Neural progenitor cell (in vitro differentiated cells): ENCODE data around the gene MAGEA11.

Source experiments
- CTCF ChIP-seq: fragments of 200-600 bp; sonication (generic); IDR thresholded peaks from 2 replicates; pipeline ENCODE4 v1.5.1; 2017; ENCODE audit warnings: antibody characterized with exemption, mild to moderate bottlenecking
- EZH2phosphoT487 ChIP-seq: fragments of 200-600 bp; sonication (generic); IDR thresholded peaks from 2 replicates; pipeline ENCODE4 v1.6.1; 2017; ENCODE audit warnings: antibody characterized with exemption

GRCh38 chrX:149711545-149712236 lies at the start of gene MAGEA11:
- TF ChIP-seq CTCF, result no peak
- no peak for TF ChIP-seq EZH2phosphoT487
